HG03175 (cell line): ENCODE measurements around the gene RPL9.
"Not testable (repeated sequence)": the region's sequence is repeated elsewhere in the genome, so short reads cannot be mapped to it uniquely, and the experiment has no call there.

Experiments used
- ATAC-seq: cut with Tn5 transposase; IDR thresholded peaks from one replicate; pipeline ENCODE4 v1.9.1; 2021; ENCODE audit warnings: mild to moderate bottlenecking, moderate library complexity; ENCODE audit not compliant: unreplicated experiment

RPL9 gene

DNA sequence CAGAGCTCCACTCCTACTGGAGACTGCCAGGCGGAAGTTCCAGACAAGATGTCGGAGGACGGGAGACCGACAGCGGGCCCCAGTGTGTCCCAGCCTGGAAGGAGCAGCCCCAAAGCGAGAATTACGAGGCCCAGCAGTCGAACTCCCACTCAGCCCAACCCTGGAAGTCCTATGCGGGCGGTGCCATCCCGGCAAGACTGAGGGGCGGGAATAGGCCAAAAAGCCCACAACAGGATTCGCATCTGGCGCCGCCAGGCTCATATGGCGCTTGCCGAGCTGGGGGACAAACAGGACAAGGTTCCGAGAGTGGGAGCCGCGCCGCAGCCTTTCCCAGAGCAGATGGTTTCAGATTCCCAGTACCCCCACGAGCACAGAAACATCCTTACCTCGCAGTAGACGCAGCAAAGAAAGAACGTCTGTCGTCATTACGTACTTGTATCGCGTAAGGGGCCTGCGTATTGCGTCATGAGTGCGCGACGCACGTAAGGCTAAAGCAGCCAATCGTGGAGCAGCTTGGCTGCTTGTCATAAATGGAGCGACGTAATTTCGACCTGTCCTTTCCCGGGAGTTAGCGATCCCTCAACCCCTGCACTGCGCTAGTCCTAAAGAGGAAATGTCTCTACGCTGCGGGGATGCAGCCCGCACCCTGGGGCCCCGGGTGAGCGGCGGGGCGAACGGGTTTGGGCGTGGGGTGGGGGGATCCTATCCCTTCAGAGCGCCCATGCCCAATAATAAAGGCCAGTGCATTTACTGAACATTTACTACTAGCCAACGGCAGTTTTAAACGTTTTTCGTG lies at the start of gene RPL9, which contains the start of gene LIAS:
Gene RPL9 (minus strand): TSS at position 418 of the 796 bp plus-strand sequence. CDS start 483 bp downstream, outside the sequence.
Gene LIAS (plus strand): TSS at position 552 of the 796 bp plus-strand sequence. CDS start 62 bp downstream, at position 614.
- peak; percentile 83 for ATAC-seq

DNA sequence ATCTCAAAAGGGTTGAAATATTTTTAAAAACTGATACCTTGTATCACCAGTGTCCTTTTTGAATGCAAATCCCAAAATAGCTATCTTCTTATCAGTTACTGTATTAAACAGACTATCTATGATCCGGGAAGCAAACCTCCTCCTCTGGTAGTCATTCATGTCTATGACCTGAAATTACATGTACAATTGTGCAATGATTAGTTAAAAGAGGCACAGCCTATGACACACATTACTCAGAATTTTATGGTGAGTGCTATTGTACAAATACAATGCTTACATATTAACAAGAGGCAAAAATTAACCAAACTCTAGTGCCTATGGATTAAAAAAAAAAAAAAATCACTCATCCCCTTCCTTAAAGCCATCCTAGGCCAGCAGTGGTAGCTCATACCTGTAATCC lies 46.9 kb upstream of the RPL9 start:
- ATAC-seq = no peak

DNA sequence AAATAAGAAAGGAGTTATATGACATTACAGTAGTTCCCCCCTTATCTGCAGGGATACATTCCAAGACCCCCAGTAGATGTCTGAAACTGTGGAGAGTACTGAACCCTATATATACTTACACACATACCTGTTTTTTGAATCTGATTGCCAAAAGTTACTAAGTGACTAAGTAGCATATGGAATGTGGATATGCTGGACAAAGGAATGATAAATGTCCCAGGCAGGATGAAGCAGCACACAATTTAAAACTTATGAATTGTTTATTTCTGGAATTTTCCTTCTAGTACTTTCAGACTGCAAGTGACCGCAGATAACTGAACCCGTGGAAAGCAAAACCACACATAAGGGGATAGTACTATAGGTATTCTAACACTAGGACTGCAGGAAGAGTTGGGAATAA lies 45.8 kb upstream of the RPL9 start:
- ATAC-seq = no peak

DNA sequence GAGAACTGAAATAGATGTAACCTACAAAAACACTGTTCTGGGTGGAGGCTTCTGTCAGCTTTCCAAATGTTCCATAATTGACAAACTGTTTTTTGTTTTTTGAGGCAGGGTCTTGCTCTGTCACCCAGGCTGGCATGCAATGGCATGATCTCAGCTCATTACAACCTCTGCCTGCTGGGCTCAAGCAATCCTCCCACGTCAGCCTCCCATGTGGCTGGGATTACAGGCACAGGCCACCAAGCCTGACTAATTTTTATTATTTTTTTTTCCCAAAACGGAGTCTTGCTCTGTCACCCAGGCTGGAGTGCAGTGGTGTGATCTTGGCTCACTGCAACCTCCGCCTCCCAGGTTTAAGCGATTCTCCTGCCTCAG lies 43.9 kb upstream of the RPL9 start:
- ATAC-seq = not testable (repeated sequence)

DNA sequence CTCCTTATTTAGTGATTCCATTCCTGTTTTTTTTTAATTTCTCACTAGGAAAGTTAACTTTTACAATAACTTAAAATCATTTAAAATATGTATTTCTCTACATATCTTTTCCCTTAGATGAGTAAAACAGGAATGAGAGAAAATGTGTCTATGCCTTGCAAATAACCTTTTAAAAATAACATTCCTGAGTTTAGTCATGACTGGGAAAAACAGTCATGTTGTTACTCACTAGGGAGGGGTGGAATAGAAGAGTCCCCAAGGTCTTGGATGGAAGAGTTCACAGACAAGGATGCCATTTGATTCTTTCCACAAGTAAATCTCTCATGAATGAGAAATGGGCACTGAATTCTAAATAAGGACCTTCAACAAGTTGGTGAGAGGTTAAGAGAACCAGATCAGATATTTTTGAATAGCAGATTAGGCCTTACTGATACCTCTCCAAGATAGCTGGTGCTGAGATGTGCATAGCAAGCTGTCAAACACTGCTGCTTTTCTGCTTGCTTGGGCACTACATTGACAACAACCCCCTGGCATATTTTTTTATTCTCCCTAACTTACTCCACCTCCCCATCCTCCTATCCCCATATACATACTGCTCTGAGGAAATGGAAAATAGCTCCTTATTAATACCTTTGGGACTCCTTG lies 43.4 kb upstream of the RPL9 start:
- no peak for ATAC-seq

DNA sequence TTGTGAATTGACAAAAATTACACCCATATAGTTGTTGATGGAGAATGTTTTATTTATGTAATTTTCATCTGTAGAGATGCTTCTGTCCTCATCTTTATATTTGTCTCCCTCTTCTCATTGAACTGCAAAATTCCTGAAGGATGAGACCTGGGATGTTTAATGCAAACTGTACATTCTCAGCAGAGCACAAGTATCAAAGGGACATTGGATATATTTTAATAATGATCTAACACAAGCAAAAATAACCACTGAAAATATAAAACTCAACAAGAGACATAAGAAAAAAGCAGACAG lies 40.0 kb upstream of the RPL9 start:
- no peak for ATAC-seq

DNA sequence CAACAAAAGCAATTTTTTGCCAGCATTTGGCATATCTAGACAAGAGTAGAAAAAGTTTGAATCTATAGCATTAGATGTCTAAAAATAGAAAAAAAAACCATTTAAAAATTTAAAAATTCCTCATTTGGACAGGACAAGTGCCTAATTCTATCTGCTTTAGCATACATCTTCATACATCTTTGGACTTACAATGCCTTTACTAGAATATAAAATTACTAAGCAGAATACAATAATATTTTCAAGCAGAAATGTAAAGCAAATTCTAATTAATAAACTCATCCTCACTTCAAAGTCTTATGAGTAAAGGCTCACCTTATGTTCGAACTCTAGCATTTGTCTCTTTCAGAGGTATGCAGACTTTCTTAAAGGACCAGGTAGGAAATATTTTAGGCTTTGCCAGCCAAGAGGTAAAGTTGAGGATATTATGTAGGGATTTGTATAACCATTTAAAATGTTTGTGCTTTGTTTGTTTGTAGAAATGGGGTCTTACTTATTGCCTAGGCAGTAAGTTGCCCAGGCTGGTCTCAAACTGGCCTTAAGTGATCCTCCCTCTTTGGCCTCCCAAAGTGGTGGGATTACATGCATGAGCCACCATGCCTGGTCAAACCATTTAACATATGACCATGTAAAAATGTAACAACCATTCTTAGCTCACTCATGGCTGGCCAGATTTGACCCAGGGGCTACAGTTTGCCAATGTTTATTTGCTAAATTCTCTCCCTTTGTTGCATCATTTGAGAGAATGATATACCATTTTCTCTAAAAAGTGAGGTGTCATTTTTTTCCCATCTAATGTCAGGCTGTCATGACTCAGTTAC lies 39.4 kb upstream of the RPL9 start:
- no peak for ATAC-seq

DNA sequence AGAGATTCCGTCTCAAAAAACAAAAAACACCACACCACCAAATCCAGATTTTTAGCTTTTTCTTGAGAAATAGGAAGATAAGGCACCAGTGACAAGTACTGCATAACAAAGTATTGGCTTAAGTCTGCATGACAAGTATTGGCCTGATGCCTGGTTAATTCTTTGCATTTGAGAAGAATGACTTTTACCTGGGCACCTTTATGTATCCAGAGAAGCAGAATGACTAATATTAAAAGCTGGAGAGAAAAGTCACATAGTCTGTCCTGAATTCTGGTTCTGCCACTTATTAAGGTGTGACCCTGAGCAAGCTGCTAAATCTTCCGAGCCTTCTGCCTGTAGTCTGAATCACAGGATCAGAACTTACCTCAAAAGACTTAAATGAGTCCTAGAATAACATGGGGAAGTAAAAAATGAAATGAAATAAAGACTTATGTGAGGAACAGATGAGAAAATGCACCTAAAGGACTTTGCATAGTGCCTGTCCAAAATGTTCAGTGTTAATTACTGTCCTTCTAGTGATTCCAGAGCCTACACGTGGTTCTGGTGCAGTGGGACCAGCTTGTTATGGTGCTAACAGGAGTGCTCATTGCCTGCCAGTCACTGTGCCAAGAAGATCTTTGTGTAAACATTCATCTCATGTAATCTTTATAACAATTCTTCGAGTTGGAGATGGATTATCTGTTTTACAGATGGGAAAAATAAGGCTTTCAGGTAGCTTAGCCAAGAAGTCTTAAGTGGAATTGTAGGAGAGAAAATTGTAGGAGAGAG lies 36.9 kb upstream of the RPL9 start:
- no peak for ATAC-seq

DNA sequence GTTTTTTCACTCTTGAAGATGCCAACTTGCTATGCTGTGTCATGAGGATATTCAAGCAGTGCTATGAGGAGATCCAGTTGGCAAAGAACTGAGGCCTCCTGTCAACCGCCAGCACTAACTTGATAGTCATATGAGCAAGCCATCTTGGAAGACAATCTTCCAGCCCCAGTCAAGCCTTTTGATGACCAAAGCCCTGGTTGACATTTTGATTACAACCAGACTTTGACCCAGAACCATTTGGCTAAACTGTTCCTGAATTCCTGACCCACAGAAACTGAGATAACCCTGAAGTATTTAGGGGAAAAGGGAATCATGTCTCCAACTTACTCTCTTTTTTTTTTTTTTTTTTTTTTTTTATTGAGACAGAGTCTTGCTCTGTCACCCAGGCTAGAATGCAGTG lies 35.6 kb upstream of the RPL9 start:
- no peak for ATAC-seq

DNA sequence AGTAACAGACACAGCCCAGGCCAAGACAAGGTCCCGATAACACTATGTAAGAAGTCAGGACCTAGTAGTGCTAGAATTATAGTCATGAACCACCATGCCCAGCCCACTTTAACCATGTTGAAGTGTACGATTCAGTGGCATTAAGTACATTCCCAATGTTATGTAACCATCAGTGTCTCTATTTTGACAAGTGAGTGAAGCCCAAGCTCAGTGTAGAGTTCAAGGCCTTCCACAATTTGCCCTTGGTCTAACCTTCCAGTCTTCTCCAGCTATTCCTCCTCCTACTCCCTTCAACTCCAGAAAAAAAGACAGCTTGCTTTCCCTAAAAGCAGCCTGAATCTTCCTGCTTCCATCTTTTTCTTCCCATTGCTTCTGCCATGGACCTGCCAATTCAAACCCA lies 31.6 kb upstream of the RPL9 start:
- no peak for ATAC-seq

DNA sequence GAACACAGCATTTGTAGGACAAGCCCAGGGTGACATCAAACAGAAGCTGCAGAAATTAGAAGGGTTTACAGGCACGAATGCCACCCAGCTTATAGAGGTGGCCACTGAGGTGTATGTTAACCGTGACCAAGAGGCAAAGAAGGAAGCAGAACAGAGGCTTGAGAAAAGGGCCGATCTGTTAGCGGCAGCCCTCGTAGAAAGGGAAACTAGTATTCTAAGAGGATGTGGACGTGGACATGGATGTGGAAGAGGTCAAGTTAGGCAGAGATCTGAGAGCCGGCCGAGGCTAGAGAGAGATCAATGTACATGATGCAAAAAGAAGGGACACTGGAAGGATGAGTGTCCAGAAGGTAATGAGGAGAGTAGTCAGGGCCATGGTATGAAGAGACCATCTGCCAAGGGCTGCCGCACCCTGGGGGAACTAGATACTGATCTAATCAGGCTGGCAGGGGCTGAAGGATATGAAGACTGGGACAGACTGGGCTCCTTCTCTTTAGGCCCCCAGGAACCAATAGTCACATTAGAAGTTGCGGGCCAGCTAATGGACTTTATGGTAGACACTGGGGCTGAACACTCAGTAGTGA lies 27.6 kb upstream of the RPL9 start:
- no peak for ATAC-seq

DNA sequence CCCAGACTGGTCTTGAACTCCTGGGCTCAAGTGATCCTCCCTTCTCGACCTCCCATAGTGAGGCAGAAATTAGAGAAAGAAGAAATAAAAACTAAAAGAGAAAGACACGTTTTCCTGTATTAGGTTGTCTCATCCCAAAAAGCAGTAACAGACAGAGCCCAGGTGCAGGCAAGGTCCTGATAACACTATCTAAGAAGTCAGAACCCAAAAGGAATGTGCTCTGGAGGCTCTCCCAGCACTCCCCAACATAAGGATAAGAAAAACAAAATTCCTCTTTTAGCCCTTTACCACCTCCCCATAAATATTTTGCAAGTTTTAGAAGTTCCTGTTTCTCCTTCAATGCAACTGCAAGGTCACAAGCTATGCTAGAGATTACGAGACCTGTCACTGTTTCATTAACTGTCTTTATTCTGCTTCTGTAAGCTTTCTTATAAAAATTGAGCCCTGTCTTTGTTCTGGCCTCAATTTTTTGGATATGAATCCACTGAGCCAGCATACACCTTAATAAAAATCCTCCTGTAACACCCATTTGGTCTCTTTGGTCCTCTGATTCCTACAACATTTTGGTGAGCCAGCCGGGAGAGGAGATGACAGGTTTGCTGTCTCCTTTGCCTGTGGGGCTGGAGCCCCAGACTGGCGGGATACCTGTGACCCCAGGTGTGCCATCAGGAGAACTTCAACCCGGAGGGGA lies 26.0 kb upstream of the RPL9 start:
- ATAC-seq = no peak

DNA sequence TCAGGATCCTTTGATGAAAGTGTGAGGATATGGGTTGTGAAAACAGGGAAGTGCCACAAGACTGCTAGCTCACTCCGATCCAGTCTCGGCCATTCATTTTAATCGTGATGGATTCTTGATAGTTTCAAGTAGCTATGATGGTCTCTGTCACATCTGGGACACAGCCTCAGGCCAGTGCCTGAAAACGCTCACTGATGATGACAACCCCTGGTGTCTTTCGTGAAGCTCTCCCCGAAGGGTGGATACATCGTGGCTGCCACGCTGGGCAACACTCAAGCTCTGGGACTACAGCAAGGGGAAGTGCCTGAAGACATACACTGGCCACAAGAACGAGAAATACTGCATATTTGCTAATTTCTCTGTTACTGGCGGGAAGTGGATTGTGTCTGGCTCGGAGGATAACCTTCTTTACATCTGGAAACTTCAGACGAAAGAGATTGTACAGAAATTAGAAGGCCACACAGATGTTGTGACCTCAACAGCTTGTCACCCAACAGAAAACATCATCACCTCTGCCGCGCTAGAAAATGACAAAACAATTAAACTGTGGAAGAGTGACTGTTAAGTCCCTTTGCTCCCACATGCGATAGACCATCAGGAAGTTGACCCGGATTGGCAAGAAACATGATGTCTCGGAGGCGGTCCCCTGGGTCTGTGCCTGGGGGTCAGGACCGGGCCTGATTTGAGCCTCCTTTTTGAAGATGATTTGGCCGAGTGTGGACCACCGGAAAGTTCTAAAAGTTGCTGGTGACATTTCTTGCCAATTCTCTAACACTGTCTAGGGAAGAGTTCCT lies 22.4 kb upstream of the RPL9 start:
- ATAC-seq = no peak

DNA sequence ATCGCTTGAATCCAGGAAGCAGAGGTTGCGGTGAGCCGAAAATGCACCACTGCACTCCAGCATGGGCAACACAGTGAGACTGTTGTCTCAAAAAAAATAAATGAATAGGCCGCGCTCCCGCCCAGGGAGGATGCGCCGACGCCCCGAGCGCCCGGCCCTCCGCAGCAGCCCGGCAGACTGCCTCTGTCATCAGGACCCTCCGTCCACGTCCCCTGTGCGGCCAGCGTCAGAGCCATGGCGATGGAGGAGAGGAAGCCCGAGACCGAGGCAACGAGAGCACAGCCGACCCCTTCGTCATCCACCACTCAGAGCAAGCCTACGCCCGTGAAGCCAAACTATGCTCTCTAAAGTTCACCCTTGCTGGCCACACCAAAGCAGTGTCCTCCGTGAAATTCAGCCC lies 21.5 kb upstream of the RPL9 start:
- ATAC-seq = no peak

DNA sequence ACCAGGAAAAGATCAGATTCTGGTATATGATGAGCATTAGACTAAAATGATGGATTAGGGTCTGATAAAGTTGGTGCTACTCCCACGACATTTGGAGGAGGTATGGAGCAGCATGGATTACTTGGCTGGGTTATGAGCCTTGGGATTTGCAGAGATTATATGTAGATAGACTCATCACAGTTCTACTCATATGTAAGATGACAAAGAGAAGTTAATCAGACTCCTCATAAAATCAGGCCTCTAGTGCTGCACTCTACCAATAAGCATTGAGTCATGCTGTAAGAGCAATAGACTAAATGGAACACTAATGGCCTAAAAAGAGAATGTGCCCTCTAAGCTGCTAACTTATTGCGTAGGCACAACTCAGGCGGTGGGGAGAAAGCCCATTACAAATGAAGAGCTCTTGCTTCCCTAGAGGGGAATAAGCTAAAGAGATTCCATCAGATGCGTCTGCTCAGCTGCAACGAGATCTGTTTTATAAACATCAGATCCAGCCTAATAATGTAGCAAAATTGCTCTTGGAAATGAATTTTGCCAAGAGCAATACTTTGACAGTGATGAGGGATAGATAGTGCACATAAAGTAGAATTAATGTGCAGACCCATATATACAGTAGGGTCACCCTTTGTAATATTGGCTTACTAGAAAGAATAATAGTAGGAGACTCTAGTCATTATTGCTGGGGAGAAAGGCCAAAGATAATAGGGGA lies 17.6 kb upstream of the RPL9 start:
- no peak for ATAC-seq

DNA sequence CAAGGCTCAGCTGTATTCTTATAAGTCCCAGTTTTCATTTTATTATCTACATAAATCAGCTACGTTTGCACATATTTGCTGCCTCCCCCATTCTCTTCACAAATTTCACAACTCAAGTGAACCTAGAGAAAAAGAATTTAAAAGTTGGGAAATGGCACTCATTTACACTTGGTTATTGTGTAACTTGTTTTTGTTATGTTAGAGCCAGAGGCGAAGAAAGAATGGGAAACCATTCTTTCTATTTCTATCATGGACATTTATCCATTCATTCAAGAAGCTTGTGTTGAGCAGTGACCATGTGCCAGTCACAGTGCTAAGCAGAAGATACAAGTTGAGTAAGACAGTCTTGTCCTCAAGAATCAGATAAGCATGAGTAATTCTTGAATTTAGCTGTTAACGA lies 13.7 kb upstream of the RPL9 start:
- ATAC-seq = no peak

DNA sequence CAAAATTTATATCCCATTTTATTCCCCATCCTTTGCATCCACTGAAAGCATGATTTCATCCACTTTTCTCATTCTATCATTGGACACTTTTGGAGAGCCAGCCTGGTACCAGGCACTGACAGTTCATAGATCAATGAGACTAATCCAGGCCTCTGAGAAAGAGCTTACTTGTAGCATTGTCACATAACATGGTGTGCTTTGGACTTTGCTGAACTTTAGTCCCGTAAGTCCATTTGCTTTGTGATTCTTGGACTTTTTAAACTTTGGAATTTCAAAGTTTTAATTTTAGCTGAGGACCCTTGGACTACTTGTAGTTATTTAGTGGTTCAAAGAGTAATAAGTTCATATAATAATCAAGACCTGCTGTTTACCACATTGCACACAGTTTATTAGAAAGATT lies 11.7 kb upstream of the RPL9 start:
- ATAC-seq = no peak

DNA sequence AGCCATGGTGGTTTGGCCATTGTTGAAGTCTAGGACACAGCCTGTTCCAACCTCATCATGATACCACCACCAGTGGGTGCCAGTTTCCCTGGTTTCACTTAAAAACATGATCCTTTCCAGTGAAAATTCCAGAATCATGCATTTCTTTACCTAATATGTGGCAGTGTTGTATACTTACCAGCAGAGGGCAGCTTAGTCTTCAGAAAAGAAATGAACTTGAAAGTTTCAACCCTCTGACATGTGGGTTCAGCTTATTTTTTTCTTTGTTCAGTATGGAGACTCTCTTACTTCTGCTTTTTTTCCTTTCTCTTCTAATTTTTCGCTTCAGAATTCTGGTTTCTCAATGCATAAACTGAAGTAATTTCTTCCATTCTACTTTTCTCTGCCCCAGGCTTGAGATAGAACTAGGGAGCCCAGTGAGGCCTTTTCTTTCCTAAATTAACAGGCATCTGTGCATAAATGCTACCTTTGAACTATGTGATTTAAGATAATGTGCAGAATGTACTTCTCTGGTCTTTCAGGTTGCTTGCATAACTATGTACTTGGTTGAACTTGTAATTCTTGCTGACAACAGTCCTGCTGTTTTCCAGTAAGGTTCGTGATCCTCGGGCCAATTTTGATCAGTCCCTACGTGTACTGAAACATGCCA lies 10.8 kb upstream of the RPL9 start:
- ATAC-seq = peak; percentile 73
